Measurements from ENCODE around the gene ASCC3.
"Not testable (repeated sequence)": the region's sequence is repeated elsewhere in the genome, so short reads cannot be mapped to it uniquely, and the experiment has no call there.

ASCC3 gene

DNA sequence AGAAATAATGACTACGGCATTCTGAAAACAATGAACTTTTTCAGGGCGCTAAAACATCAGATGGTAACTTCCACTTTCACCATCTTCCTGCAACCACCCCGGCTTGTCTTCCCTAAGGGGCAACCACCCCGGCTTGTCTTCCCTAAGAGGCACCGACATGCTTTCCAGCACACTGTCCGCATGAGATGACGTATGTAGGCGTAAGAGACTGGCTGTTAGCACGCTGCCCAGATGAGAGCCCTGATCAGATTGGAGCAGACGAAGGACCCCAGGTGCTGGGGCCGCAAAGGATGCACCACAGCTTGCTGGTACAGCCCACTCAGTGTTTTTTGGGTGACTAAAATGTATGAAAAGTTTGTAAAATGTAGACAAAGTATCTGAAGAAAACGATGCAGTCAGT is 29.3 kb downstream of the ASCC3 start:
- Histone ChIP-seq H3K9me3 (ENCODE audit: control insufficient read depth in 2 of 2, low read length in 2 of 2) (no peaks in the 10 kb centered on the region), H3K27me3 (ENCODE audit: control insufficient read depth in 1 of 2, insufficient read depth in 2 of 2, low read length in 2 of 2) (no peaks in the 10 kb centered on the region), H3K4me1 (ENCODE audit: control insufficient read depth, insufficient read depth, low read length) (no peaks in the 10 kb centered on the region), H3K9ac (ENCODE audit: low read length in 2 of 2) (no peak overlapping the region), H3K27ac (ENCODE audit: low read length) (no peak overlapping the region), H3K36me3 (ENCODE audit: control insufficient read depth in 2 of 2, insufficient read depth in 2 of 2, low read length in 2 of 2) (peaks cover 3 to 4% of the 10 kb centered on the region in 2 donors), H3K4me3 (ENCODE audit: low read length in 2 of 2) (no peak overlapping the region)

DNA sequence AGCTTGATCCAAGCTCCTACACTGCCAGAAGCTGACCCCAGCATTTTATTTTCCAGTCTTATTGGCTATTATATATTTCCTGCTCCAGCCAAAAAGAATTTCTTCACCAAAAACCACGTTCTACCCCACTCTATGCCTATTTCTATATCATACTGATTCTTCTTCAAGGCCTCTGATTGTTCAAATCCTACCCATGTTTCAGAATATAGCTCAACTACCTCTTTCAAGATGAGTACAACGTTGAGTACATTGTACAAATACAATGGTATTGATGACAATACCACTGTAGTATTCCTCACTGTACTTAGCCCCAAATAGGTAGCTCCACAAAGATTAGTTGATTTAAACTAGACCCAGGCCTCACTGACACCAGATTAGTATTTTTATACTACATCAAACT is 31.0 kb downstream of the ASCC3 start:
- peaks cover 0 to 3% of the 10 kb centered on the region in 2 donors for H3K36me3 ChIP-seq (ENCODE audit: control insufficient read depth in 2 of 2, insufficient read depth in 2 of 2, low read length in 2 of 2)
- H3K27me3 ChIP-seq (ENCODE audit: control insufficient read depth in 1 of 2, insufficient read depth in 2 of 2, low read length in 2 of 2), result no peaks in the 10 kb centered on the region
- H3K4me3 ChIP-seq (ENCODE audit: low read length in 2 of 2), result no peak overlapping the region
- no peaks in the 10 kb centered on the region for H3K4me1 ChIP-seq (ENCODE audit: control insufficient read depth, insufficient read depth, low read length)
- H3K27ac ChIP-seq (ENCODE audit: low read length), result no peak overlapping the region
- no peaks in the 10 kb centered on the region for H3K9me3 ChIP-seq (ENCODE audit: control insufficient read depth in 2 of 2, low read length in 2 of 2)
- no peak overlapping the region for H3K9ac ChIP-seq (ENCODE audit: low read length in 2 of 2)

DNA sequence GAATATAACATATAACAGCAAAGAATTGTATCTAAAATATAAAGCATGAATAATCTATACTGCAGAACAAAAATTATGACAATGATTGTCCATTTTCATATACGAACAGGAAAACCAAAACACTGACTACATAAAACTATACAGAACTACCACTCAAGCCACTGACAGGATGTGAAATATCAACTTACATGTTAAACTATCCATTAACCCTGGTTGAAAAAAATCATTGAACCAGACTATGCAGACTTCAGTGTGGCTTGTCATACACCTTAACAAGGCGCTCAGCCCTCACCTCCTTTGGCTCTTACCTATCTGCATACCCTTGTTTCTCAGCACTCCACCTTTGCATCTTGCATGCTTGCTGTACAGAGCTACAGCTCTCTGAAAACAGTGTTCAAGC is 34.9 kb downstream of the ASCC3 start:
- Histone ChIP-seq H3K27me3 (ENCODE audit: control insufficient read depth in 1 of 2, insufficient read depth in 2 of 2, low read length in 2 of 2) (no peaks in the 10 kb centered on the region), H3K9ac (ENCODE audit: low read length in 2 of 2) (no peak overlapping the region), H3K4me3 (ENCODE audit: low read length in 2 of 2) (no peak overlapping the region), H3K4me1 (ENCODE audit: control insufficient read depth, insufficient read depth, low read length) (no peaks in the 10 kb centered on the region), H3K27ac (ENCODE audit: low read length) (no peak overlapping the region), H3K36me3 (ENCODE audit: control insufficient read depth in 2 of 2, insufficient read depth in 2 of 2, low read length in 2 of 2) (no peaks in the 10 kb centered on the region), H3K9me3 (ENCODE audit: control insufficient read depth in 2 of 2, low read length in 2 of 2) (no peaks in the 10 kb centered on the region)

DNA sequence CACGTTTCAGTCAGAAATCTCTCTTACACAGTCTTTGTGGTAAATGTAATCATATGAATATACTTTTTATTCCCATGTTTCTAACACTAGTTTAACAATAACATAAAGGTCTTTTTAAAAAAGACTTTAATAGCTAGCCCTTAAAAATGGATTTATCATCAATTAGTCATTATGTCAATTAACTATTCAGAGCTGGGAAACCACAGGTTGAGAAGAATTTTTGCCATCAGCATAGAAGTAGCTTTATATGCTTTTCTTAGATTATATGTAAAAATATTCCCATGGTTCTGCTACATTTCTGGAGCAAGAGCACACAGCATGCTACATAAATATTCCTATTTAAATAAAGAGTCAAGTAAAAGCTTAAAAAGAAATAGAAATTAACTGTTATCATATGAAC is 35.5 kb downstream of the ASCC3 start:
- Histone ChIP-seq H3K36me3 (ENCODE audit: control insufficient read depth in 2 of 2, insufficient read depth in 2 of 2, low read length in 2 of 2) (no peaks in the 10 kb centered on the region), H3K4me3 (ENCODE audit: low read length in 2 of 2) (no peak overlapping the region), H3K9ac (ENCODE audit: low read length in 2 of 2) (no peak overlapping the region), H3K9me3 (ENCODE audit: control insufficient read depth in 2 of 2, low read length in 2 of 2) (no peaks in the 10 kb centered on the region), H3K4me1 (ENCODE audit: control insufficient read depth, insufficient read depth, low read length) (no peaks in the 10 kb centered on the region), H3K27me3 (ENCODE audit: control insufficient read depth in 1 of 2, insufficient read depth in 2 of 2, low read length in 2 of 2) (no peaks in the 10 kb centered on the region), H3K27ac (ENCODE audit: low read length) (no peak overlapping the region)

DNA sequence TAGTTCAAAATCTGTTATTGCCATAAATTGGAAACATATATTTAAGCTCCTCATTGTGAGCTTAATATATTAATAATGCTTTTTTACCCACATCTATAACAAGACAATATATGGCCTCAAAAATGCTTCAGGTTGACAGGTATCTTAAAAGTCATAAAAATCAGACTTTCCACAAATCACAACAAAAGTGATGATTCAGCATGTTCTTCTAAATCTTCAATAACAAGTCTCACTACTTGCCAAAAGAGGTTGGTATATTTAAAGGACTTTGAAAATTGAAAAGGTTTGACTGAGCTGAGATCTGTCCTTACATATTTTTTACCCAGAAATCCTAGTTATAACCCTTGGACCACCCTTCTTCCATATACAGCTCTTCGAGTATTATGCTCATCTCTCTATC is 41.7 kb downstream of the ASCC3 start:
- Histone ChIP-seq H3K27me3 (ENCODE audit: control insufficient read depth in 1 of 2, insufficient read depth in 2 of 2, low read length in 2 of 2) (no peaks in the 10 kb centered on the region), H3K9ac (ENCODE audit: low read length in 2 of 2) (no peak overlapping the region), H3K4me3 (ENCODE audit: low read length in 2 of 2) (no peak overlapping the region), H3K4me1 (ENCODE audit: control insufficient read depth, insufficient read depth, low read length) (no peaks in the 10 kb centered on the region), H3K9me3 (ENCODE audit: control insufficient read depth in 2 of 2, low read length in 2 of 2) (no peaks in the 10 kb centered on the region), H3K36me3 (ENCODE audit: control insufficient read depth in 2 of 2, insufficient read depth in 2 of 2, low read length in 2 of 2) (no peaks in the 10 kb centered on the region), H3K27ac (ENCODE audit: low read length) (no peak overlapping the region)

DNA sequence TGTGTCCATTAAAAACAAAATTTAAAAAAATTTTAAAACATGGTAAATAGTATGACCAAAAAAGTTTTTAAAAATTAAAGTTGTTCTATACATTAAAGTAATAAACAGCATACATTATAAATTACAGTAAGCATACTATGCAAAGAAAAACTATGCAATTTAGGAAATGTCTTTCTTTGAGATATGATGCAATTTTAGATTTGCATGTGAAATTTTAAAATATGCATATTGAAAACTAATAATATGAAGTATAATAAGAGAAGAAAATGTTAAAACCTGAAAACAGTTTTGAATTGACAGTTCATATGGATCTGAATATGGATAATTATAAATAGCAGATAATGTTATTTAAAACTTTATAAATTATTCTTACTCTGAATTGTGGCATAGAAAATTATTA is 43.1 kb downstream of the ASCC3 start:
- Histone ChIP-seq H3K36me3 (ENCODE audit: control insufficient read depth in 2 of 2, insufficient read depth in 2 of 2, low read length in 2 of 2) (no peaks in the 10 kb centered on the region), H3K4me1 (ENCODE audit: control insufficient read depth, insufficient read depth, low read length) (no peaks in the 10 kb centered on the region), H3K9ac (ENCODE audit: low read length in 2 of 2) (no peak overlapping the region), H3K4me3 (ENCODE audit: low read length in 2 of 2) (no peak overlapping the region), H3K27ac (ENCODE audit: low read length) (no peak overlapping the region), H3K27me3 (ENCODE audit: control insufficient read depth in 1 of 2, insufficient read depth in 2 of 2, low read length in 2 of 2) (no peaks in the 10 kb centered on the region), H3K9me3 (ENCODE audit: control insufficient read depth in 2 of 2, low read length in 2 of 2) (no peaks in the 10 kb centered on the region)

DNA sequence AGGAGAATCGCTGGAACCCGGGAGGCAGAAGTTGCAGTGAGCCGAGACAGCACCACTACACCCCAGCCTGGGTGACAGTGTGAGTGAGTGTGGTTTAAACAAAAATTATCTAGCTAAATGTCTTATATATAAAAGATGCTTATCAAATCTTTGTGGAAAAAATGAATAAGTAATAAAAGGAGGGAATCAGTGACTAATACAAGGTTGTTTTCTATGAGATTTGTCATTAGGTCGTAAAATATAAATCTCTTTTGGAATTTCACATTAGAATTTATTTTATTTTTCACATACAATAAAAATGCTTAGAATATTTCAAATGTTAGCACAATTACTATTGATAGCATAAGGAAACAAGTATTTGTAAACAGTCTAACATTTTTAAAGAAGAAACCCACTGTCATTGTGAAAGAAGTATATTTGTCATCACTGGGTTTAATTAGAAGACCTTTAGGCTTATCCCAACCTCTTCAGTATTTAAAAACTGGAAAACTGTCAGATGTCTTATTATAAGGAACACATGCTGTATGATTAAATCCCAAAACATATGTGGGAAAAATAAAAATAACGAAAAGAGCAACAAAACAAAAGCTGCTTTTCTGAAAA is 47.1 kb downstream of the ASCC3 start:
- H3K27me3 ChIP-seq (ENCODE audit: control insufficient read depth in 1 of 2, insufficient read depth in 2 of 2, low read length in 2 of 2), result no peaks in the 10 kb centered on the region
- H3K36me3 ChIP-seq (ENCODE audit: control insufficient read depth in 2 of 2, insufficient read depth in 2 of 2, low read length in 2 of 2), result no peaks in the 10 kb centered on the region
- H3K27ac ChIP-seq (ENCODE audit: low read length), result no peak overlapping the region
- no peaks in the 10 kb centered on the region for H3K9me3 ChIP-seq (ENCODE audit: control insufficient read depth in 2 of 2, low read length in 2 of 2)
- no peak overlapping the region for H3K9ac ChIP-seq (ENCODE audit: low read length in 2 of 2)
- no peak overlapping the region for H3K4me3 ChIP-seq (ENCODE audit: low read length in 2 of 2)
- no peaks in the 10 kb centered on the region for H3K4me1 ChIP-seq (ENCODE audit: control insufficient read depth, insufficient read depth, low read length)

DNA sequence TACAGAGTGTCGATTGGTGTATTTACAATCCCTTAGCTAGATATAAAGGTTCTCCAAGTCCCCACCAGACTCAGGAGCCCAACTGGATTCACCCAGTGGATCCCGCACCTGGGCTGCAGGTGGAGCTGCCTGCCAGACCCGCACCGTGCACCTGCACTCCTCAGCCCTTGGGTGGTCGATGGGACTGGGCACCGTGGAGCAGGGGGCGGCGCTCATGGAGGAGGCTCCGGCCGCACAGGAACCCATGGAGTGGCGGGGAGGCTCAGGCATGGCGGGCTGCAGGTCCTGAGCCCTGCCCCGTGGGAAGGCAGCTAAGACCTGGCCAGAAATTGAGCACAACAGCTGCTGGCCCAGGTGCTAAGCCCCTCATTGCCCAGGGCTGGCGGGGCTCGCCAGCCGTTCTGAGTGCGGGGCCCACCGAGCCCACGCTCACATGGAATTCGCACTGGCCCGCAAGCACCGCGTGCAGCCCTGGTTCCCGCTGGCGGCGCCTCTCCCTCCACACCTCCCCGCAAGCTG is 52.0 kb downstream of the ASCC3 start:
- not testable (repeated sequence) for H3K9ac ChIP-seq (ENCODE audit: low read length in 2 of 2); H3K4me3 ChIP-seq (ENCODE audit: low read length in 2 of 2); H3K27ac ChIP-seq (ENCODE audit: low read length); H3K4me1 ChIP-seq (ENCODE audit: control insufficient read depth, insufficient read depth, low read length); H3K27me3 ChIP-seq (ENCODE audit: control insufficient read depth in 1 of 2, insufficient read depth in 2 of 2, low read length in 2 of 2); H3K9me3 ChIP-seq (ENCODE audit: control insufficient read depth in 2 of 2, low read length in 2 of 2); H3K36me3 ChIP-seq (ENCODE audit: control insufficient read depth in 2 of 2, insufficient read depth in 2 of 2, low read length in 2 of 2)

DNA sequence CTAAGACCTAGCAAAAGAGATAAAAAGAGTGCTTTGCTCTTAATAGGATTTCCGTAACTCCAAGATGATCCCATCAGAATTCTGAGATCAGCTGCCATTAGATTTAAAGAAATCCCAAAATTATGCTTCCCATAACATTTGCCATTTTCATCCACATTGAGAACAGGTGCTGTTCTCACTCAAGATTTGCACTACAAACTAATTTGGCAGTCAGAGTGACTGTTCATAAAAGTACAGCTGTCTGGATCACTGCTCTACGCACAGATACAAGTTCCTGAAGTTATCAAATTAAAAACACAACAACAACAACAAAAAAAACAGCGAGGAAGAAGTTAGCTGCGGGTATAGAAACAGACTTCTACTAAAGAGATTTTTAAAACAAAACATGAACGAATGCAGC is 58.1 kb downstream of the ASCC3 start:
- H3K9ac ChIP-seq (ENCODE audit: low read length in 2 of 2), result no peak overlapping the region
- no peaks in the 10 kb centered on the region for H3K4me1 ChIP-seq (ENCODE audit: control insufficient read depth, insufficient read depth, low read length)
- H3K36me3 ChIP-seq (ENCODE audit: control insufficient read depth in 2 of 2, insufficient read depth in 2 of 2, low read length in 2 of 2), result no peaks in the 10 kb centered on the region
- no peaks in the 10 kb centered on the region for H3K27me3 ChIP-seq (ENCODE audit: control insufficient read depth in 1 of 2, insufficient read depth in 2 of 2, low read length in 2 of 2)
- no peak overlapping the region for H3K4me3 ChIP-seq (ENCODE audit: low read length in 2 of 2)
- no peak overlapping the region for H3K27ac ChIP-seq (ENCODE audit: low read length)
- no peaks in the 10 kb centered on the region for H3K9me3 ChIP-seq (ENCODE audit: control insufficient read depth in 2 of 2, low read length in 2 of 2)

DNA sequence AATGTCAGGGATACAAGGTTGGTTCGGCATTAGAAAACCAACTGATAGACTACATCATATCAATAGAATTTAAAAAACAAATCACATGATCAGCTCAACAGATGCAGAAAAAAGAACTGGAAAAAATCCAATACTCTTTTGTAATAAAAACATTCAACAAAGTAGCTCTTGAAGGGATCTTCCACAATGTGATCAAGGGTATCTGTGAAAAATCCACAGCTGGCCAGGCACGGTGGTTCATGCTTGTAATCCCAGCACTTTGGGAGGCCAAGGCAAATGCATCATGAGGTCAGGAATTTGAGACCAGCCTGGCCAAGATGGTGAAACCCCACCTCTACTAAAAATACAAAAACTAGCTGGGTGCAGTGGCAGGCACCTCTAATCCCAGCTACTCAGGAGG is 63.1 kb downstream of the ASCC3 start:
- Histone ChIP-seq H3K27me3 (ENCODE audit: control insufficient read depth in 1 of 2, insufficient read depth in 2 of 2, low read length in 2 of 2) (no peaks in the 10 kb centered on the region), H3K9me3 (ENCODE audit: control insufficient read depth in 2 of 2, low read length in 2 of 2) (no peaks in the 10 kb centered on the region), H3K4me3 (ENCODE audit: low read length in 2 of 2) (no peak overlapping the region), H3K36me3 (ENCODE audit: control insufficient read depth in 2 of 2, insufficient read depth in 2 of 2, low read length in 2 of 2) (no peaks in the 10 kb centered on the region), H3K4me1 (ENCODE audit: control insufficient read depth, insufficient read depth, low read length) (no peaks in the 10 kb centered on the region), H3K27ac (ENCODE audit: low read length) (no peak overlapping the region), H3K9ac (ENCODE audit: low read length in 2 of 2) (no peak overlapping the region)

DNA sequence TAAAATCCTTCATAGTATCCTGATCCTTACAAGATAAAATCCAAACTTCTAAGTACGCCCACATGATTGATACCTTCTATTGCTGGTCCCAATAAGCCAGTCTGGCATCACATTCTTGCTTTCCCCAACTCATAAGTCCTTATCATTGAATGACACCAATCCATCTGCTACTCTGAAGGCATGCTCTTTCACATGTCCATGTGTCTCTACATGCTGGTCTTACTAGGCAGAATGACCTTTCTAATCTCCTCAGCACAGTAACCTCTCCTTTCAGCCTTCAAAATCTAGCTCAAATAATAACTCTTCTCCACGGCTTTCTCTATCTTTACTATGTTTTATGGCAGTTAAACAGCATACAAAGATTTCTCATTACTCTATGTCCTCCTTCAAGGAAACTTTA is 71.1 kb downstream of the ASCC3 start:
- H3K4me3 ChIP-seq (ENCODE audit: low read length in 2 of 2), result no peak overlapping the region

More for the DNA sequence above, 71.1 kb downstream of the ASCC3 start:
- H3K9ac ChIP-seq (ENCODE audit: low read length in 2 of 2), result no peak overlapping the region
- H3K27me3 ChIP-seq (ENCODE audit: control insufficient read depth in 1 of 2, insufficient read depth in 2 of 2, low read length in 2 of 2), result no peaks in the 10 kb centered on the region
- no peaks in the 10 kb centered on the region for H3K9me3 ChIP-seq (ENCODE audit: control insufficient read depth in 2 of 2, low read length in 2 of 2)
- no peaks in the 10 kb centered on the region for H3K4me1 ChIP-seq (ENCODE audit: control insufficient read depth, insufficient read depth, low read length)
- H3K36me3 ChIP-seq (ENCODE audit: control insufficient read depth in 2 of 2, insufficient read depth in 2 of 2, low read length in 2 of 2), result no peaks in the 10 kb centered on the region
- no peak overlapping the region for H3K27ac ChIP-seq (ENCODE audit: low read length)

Data from stomach smooth muscle (tissue), 2 donors.